Liver (tissue), 3 donors: ENCODE data around the gene PLSCR3.

Source experiments
- CTCF ChIP-seq: fragments of 150-350 bp; IDR thresholded peaks from 2 replicates; pipeline ENCODE4 v1.5.1; 2017; ENCODE audit warnings: improper control_type of control experiment, low read depth, low read length; ENCODE audit not compliant: missing input control
- EGR1 ChIP-seq, 2 donors: IDR thresholded peaks; 2 replicates each; pipeline ENCODE4 v1.6.1; 2016 to 2018; ENCODE audit warnings: antibody characterized with exemption in 2 of 2, low read depth in 2 of 2
- GABPA ChIP-seq, 2 donors: IDR thresholded peaks in 1 of 2; conservative IDR thresholded peaks in 1 of 2; 2 replicates each; pipeline ENCODE4 v1.6.1; 2016; ENCODE audit warnings: antibody characterized with exemption in 2 of 2, mild to moderate bottlenecking in 1 of 2, moderate library complexity in 1 of 2
- HNF4G ChIP-seq: IDR thresholded peaks from 2 replicates; pipeline ENCODE4 v1.6.1; 2016; ENCODE audit warnings: antibody characterized with exemption
- JUND ChIP-seq, 2 donors: IDR thresholded peaks; 2 replicates each; pipeline ENCODE4 v1.6.1; 2016; ENCODE audit warnings: antibody characterized with exemption in 2 of 2
- RAD21 ChIP-seq, 2 donors: IDR thresholded peaks; 2 replicates each; pipeline ENCODE4 v1.6.1; 2016; ENCODE audit warnings: antibody characterized with exemption in 2 of 2, mild to moderate bottlenecking in 2 of 2
- REST ChIP-seq: IDR thresholded peaks from 2 replicates; pipeline ENCODE4 v1.6.1; 2016; ENCODE audit warnings: antibody characterized with exemption, mild to moderate bottlenecking
- TAF1 ChIP-seq: conservative IDR thresholded peaks from 2 replicates; pipeline ENCODE4 v1.6.1; 2016; ENCODE audit warnings: antibody characterized with exemption, mild to moderate bottlenecking
- YY1 ChIP-seq: IDR thresholded peaks from 2 replicates; pipeline ENCODE4 v1.6.1; 2016; ENCODE audit warnings: antibody characterized with exemption, mild to moderate bottlenecking
- ZBTB33 ChIP-seq: IDR thresholded peaks from 2 replicates; pipeline ENCODE4 v1.6.1; 2016; ENCODE audit warnings: antibody characterized with exemption
- donor health status: healthy.
- donor health status: healthy.

GRCh38 chr17:7429722-7430121, 35.4 kb upstream of the PLSCR3 start:
- TF ChIP-seq HNF4G (no peak), CTCF (no peak), REST (no peak), RAD21 (IDR thresholded peaks at IDR 0.05) (no peak), ZBTB33 (no peak), YY1 (no peak), GABPA (IDR thresholded peaks at IDR 0.05 in 1 of 2, conservative IDR thresholded peaks at IDR 0.05 in 1 of 2) (no peak), JUND (IDR thresholded peaks at IDR 0.05) (no peak), EGR1 (IDR thresholded peaks at IDR 0.05; ENCODE audit: low read depth in 2 of 2) (no peak), TAF1 (no peak)
